CD8-positive, alpha-beta memory T cell (primary cell): ENCODE results near the gene IRAG1. TPM values are rescaled to one million over a fixed set of nuclear protein-coding genes. Genes with fewer than 3 reads are reported as not detected.

ENCODE experiments used
- CTCF ChIA-PET: fragments of 350-600 bp; sonication (Branson Sonifier 250); formaldehyde crosslinking; loops from one replicate; lab custom pipeline; 2021; ENCODE audit warnings: antibody characterized with exemption; lab: Charles Lee
- POLR2A ChIA-PET: fragments of 350-600 bp; sonication (Branson Sonifier 250); formaldehyde crosslinking; loops from one replicate; lab custom pipeline; 2021; ENCODE audit warnings: antibody characterized with exemption; lab: Charles Lee
- DNase-seq, 5 donors: peaks; one replicate each; pipeline versions ENCODE4 v3.0.0 to v3.0.0-alpha.2; 2020 to 2022; ENCODE audit warnings: mixed read lengths in 1 of 5
- H3K27ac ChIP-seq: one replicate; pipeline ENCODE4 v1.7.0; 2013; ENCODE audit warnings: low read depth, mild to moderate bottlenecking, low read length, moderate library complexity
- H3K27me3 ChIP-seq: 2 replicates; pipeline ENCODE4 v1.7.0; 2013; ENCODE audit warnings: low read length, mild to moderate bottlenecking; ENCODE audit not compliant: insufficient read depth, poor library complexity, severe bottlenecking
- H3K36me3 ChIP-seq: 2 replicates; pipeline ENCODE4 v1.7.0; 2013; ENCODE audit warnings: mild to moderate bottlenecking, low read length, moderate library complexity; ENCODE audit not compliant: insufficient read depth
- H3K4me1 ChIP-seq: 2 replicates; pipeline ENCODE4 v1.7.0; 2013; ENCODE audit warnings: mild to moderate bottlenecking, low read length, moderate library complexity; ENCODE audit not compliant: insufficient read depth
- H3K4me3 ChIP-seq: 2 replicates; pipeline ENCODE4 v1.7.0; 2013; ENCODE audit warnings: mild to moderate bottlenecking, low read length
- H3K9me3 ChIP-seq: 2 replicates; pipeline ENCODE4 v1.7.0; 2013; ENCODE audit warnings: mild to moderate bottlenecking, low read length
- H3K27ac Mint-ChIP-seq, 8 donors: one replicate each; pipeline ENCODE4 v1.8.0; 2020 to 2021; ENCODE audit warnings: mixed read lengths in 8 of 8, mild to moderate bottlenecking in 6 of 8, inconsistent platforms in 3 of 8, moderate library complexity in 3 of 8
- H3K27me3 Mint-ChIP-seq, 2 donors: one replicate each; pipeline ENCODE4 v1.8.0; 2020 to 2021; ENCODE audit warnings: mixed read lengths in 2 of 2, mild to moderate bottlenecking in 1 of 2, moderate library complexity in 1 of 2
- H3K36me3 Mint-ChIP-seq, 3 donors: one replicate each; pipeline ENCODE4 v1.8.0; 2020 to 2021; ENCODE audit warnings: mixed read lengths in 3 of 3, inconsistent platforms in 1 of 3, mild to moderate bottlenecking in 1 of 3
- H3K4me1 Mint-ChIP-seq, 3 donors: one replicate each; pipeline ENCODE4 v1.8.0; 2020 to 2021; ENCODE audit warnings: mixed read lengths in 3 of 3, inconsistent platforms in 1 of 3, mild to moderate bottlenecking in 1 of 3
- H3K4me3 Mint-ChIP-seq, 7 donors: one replicate each; pipeline ENCODE4 v1.8.0; 2020 to 2021; ENCODE audit warnings: mixed read lengths in 7 of 7, mild to moderate bottlenecking in 6 of 7, moderate library complexity in 4 of 7, inconsistent platforms in 2 of 7
- H3K9me3 Mint-ChIP-seq, 5 donors: one replicate each; pipeline ENCODE4 v1.8.0; 2020 to 2022; ENCODE audit warnings: mixed read lengths in 5 of 5, mild to moderate bottlenecking in 3 of 5, moderate library complexity in 2 of 5, inconsistent platforms in 1 of 5
- polyA plus RNA-seq: library from polyadenylated mRNA; unstranded; fragments of 300-500 nt; fragmentation: Illumina TruSeq; gene quantifications from one replicate; pipeline ENCODE4 v1.2.3, GENCODE V29; 2021
- total RNA-seq, 2 experiments: library from RNA; stranded (reverse); gene quantifications; one replicate each; pipeline ENCODE4 v1.2.3, GENCODE V29; 2021

Gene IRAG1
- total and polyA plus RNA-seq, 3 experiments from 2014 or later: not detected

DNA sequence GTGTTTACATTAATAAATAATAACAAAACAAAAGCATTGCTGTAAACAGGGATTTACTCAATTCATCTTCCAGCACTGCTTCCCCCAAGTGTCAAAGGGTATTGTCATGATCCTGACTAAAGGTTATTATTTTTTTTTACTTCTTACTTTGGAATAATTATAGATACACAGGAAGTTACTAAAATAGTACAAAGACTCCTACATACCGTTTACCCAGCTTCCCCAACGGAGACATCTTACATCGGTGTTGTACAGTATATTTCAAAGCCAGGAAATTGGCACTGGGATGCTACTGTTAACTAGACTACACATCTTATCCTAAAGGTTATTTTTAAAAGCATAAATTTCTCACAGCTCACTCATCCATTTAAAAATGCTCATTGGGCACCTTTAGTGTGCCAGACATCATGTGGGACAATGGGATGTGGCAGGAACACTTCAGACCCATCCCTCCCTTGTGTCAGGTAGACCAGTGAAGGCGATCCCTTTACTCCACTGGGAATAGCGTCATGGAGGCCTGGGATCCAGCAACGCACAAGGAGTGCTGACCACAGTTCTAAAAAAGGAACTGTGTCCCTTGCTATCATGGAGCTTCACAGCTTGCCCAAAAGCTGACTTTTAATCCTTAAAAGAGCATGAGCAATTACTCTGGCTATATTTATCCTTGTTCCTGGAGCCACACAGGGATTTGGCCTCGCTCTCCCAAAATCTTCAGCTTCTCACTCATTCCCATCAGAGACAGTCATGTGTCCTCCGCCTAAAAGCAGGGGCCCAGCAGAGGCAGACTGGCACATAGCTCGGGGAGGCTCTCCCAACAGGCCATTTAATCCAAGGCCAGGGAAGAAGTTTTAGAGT is 3.1 kb upstream of the IRAG1 start:
- Histone ChIP-seq H3K4me1 (no peaks in the 10 kb centered on the region), H3K9me3 (no peaks in the 10 kb centered on the region), H3K4me3 (no peak overlapping the region), H3K27me3 (no peaks in the 10 kb centered on the region), H3K36me3 (no peaks in the 10 kb centered on the region), H3K27ac (no peak overlapping the region)
- Mint-ChIP-seq H3K4me1 (no peaks in the 10 kb centered on the region), H3K9me3 (peaks cover 0 to 3% (median 0%) of the 10 kb centered on the region in 5 donors), H3K27me3 (peaks cover 11 to 28% of the 10 kb centered on the region in 2 donors), H3K4me3 (no peak overlapping the region), H3K36me3 (peaks cover 0 to 3% (median 0%) of the 10 kb centered on the region in 3 donors), H3K27ac (no peak overlapping the region)
- CTCF ChIA-PET: no interaction called here
- DNase-seq: no peak
- POLR2A ChIA-PET: no interaction called here

DNA sequence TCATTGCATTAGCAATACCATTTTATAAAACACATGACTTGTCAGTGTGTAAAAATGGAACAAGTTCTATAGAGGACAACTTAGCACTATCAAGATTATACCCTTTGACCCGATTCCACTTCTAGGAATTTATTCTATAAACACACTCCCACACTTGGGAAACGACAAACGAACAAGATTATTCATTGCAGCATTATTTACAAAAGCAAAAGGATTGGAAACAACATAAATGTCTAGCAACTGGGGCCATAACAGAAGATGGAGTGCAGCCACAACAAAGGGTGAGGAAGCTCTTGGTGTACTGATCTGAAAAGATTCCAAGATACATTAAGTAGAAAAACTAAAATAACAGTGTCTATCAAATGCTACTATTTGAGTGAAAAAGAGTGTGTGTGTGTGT is 2.3 kb upstream of the IRAG1 start:
- no peak overlapping the region for H3K4me3 ChIP-seq
- no peaks in the 10 kb centered on the region for H3K4me1 ChIP-seq
- Mint-ChIP-seq H3K36me3 (peaks cover 0 to 3% (median 0%) of the 10 kb centered on the region in 3 donors), H3K27me3 (peaks cover 19 to 33% of the 10 kb centered on the region in 2 donors), H3K4me1 (no peaks in the 10 kb centered on the region), H3K27ac (no peak overlapping the region), H3K4me3 (no peak overlapping the region), H3K9me3 (peaks cover 0 to 3% (median 0%) of the 10 kb centered on the region in 5 donors)
- no peak for DNase-seq
- no peaks in the 10 kb centered on the region for H3K27me3 ChIP-seq
- CTCF ChIA-PET: no interaction called here
- POLR2A ChIA-PET: no interaction called here
- no peaks in the 10 kb centered on the region for H3K36me3 ChIP-seq
- no peaks in the 10 kb centered on the region for H3K9me3 ChIP-seq
- no peak overlapping the region for H3K27ac ChIP-seq

DNA sequence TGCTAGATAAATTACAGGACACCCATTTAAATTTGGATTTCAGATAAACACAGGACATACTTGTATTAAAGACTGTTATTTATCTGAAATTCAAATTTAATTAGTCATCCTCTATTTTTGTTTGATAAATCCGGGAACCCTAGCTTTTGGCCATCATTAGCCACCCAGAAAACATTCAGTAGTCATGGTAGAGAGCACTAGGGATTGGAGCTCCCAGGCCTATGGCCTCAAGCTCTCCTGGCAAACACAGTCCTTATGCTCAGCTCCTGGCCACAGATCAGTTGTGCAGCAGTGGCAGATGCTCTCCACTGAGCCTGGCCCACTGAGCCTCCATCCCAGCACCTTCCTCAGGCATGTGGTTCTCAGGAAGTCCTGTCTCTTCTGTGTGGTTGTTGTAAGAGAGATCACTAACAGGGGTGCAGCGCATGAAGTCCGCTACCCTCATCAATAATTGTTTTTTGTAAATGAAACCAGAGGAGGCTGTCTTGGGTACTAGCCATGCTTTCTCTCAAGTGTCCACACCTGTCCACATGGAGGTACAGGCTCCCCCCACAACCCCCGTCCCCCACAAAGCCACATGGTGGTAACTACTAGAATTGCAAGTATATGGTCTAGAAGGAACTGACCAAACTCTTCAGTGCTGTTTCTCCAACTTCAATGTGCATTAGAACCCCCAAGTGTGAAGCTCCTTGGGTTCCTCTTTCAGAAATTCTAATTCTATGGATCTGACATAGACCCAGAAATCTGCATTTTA is 1.1 kb upstream of the IRAG1 start:
- ChIA-PET CTCF (no interaction called here), POLR2A (no interaction called here)
- H3K9me3 Mint-ChIP-seq: peaks cover 0 to 3% (median 0%) of the 10 kb centered on the region in 5 donors
- no peaks in the 10 kb centered on the region for H3K27me3 ChIP-seq
- peaks cover 0 to 3% (median 0%) of the 10 kb centered on the region in 3 donors for H3K36me3 Mint-ChIP-seq
- no peak overlapping the region for H3K27ac Mint-ChIP-seq
- H3K4me3 ChIP-seq: no peak overlapping the region
- H3K27ac ChIP-seq: no peak overlapping the region
- no peak for DNase-seq
- no peaks in the 10 kb centered on the region for H3K36me3 ChIP-seq
- H3K4me1 Mint-ChIP-seq: no peaks in the 10 kb centered on the region
- H3K27me3 Mint-ChIP-seq: peaks cover 21 to 38% of the 10 kb centered on the region in 2 donors
- no peaks in the 10 kb centered on the region for H3K4me1 ChIP-seq
- H3K4me3 Mint-ChIP-seq: no peak overlapping the region
- H3K9me3 ChIP-seq: no peaks in the 10 kb centered on the region

DNA sequence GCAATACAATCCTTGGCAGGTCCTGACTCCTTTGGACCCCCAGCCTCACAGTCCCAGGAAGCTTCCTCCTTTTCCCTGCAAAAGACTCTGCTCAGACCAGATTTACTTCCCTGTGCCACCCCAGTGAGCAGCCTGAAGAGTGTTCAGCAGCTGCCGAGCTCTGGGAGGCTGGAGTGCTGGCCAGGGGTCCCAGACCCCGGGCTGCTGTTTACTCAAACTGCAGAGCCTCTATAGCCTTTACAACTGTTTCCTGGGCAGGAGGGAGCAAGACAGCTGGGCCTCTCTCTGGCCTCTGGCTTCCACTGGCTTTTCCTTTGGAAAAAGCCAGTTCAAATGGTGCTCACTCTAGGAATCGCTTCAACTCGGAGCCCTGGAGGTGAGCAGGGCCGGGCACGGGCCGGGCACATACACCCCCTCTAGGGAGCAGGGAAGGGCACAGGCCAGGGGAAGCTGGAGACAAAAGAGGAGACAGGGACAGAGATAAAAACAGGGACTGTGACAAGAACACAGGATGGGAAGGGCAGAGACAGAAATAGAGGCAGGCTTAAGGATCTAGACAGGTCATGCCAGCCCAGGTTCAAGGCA is 932 bp downstream of the IRAG1 start:
- Mint-ChIP-seq H3K27ac (no peak overlapping the region), H3K4me1 (no peaks in the 10 kb centered on the region), H3K4me3 (no peak overlapping the region), H3K36me3 (no peaks in the 10 kb centered on the region), H3K27me3 (peaks cover 25 to 35% of the 10 kb centered on the region in 2 donors), H3K9me3 (no peaks in the 10 kb centered on the region)
- H3K27ac ChIP-seq: no peak overlapping the region
- H3K9me3 ChIP-seq: no peaks in the 10 kb centered on the region
- POLR2A ChIA-PET: no interaction called here
- H3K4me3 ChIP-seq: no peak overlapping the region
- CTCF ChIA-PET: no interaction called here
- no peaks in the 10 kb centered on the region for H3K4me1 ChIP-seq
- H3K36me3 ChIP-seq: no peaks in the 10 kb centered on the region
- no peak for DNase-seq
- H3K27me3 ChIP-seq: no peaks in the 10 kb centered on the region

DNA sequence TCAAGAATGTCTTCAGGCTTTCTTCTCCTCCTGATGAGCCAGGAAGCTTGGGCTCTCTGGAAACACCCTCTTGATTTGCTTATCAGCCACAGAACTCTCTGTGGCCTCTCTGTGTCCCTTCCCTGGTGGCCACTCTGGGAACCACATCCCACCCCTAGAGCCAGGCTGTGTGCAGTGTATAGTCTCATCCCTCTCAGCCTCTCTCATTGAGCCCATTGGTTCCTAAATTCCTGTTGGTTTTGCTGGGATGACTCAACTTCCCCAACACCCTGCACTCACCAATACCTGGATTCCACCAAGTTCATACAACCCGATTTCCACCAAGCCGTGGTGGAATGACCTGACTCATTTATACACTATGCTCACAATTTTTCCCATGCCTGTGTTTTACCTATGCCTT is 5.2 kb downstream of the IRAG1 start:
- Histone ChIP-seq H3K27ac (no peak overlapping the region), H3K9me3 (no peaks in the 10 kb centered on the region), H3K27me3 (no peaks in the 10 kb centered on the region), H3K36me3 (no peaks in the 10 kb centered on the region), H3K4me1 (no peaks in the 10 kb centered on the region), H3K4me3 (no peak overlapping the region)
- Mint-ChIP-seq H3K36me3 (no peaks in the 10 kb centered on the region), H3K4me3 (no peak overlapping the region), H3K9me3 (no peaks in the 10 kb centered on the region), H3K27ac (peak overlapping the region in 1 of 8 donors; percentile 68), H3K27me3 (peaks cover 21 to 33% of the 10 kb centered on the region in 2 donors), H3K4me1 (no peaks in the 10 kb centered on the region)
- ChIA-PET CTCF (no interaction called here), POLR2A (no interaction called here)
- no peak for DNase-seq

DNA sequence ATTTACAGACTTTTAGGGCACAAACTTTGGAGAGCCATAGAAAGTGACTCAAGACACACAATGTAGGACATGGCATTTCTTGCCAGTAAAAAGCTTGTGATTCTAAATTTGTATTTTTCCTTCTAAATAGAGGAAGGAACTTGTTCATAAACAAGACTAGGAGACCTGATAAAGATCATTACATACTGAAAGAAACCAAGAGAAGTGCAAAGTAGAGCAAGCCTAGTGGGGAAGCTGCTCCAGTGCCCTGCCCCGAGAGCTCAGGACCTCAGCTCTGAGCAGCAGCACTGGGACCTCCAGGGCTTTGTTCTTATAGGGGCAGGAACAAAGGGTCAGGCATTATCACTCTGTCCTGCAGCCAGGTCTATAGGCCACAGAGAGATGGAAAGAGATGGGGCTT is 7.2 kb downstream of the IRAG1 start:
- CTCF ChIA-PET: interaction anchor here (1.3 kb wide), 1 partner anchor 280 kb away, joined by 3 read pairs; no protein-coding TSS in a partner anchor
- Histone ChIP-seq H3K4me1 (no peaks in the 10 kb centered on the region), H3K36me3 (no peaks in the 10 kb centered on the region), H3K27ac (no peak overlapping the region), H3K4me3 (no peak overlapping the region), H3K27me3 (no peaks in the 10 kb centered on the region), H3K9me3 (no peaks in the 10 kb centered on the region)
- H3K36me3 Mint-ChIP-seq: no peaks in the 10 kb centered on the region
- POLR2A ChIA-PET: no interaction called here
- H3K27ac Mint-ChIP-seq: no peak overlapping the region
- no peaks in the 10 kb centered on the region for H3K4me1 Mint-ChIP-seq
- no peak for DNase-seq
- H3K27me3 Mint-ChIP-seq: peaks cover 13 to 17% of the 10 kb centered on the region in 2 donors
- H3K9me3 Mint-ChIP-seq: no peaks in the 10 kb centered on the region
- H3K4me3 Mint-ChIP-seq: no peak overlapping the region

DNA sequence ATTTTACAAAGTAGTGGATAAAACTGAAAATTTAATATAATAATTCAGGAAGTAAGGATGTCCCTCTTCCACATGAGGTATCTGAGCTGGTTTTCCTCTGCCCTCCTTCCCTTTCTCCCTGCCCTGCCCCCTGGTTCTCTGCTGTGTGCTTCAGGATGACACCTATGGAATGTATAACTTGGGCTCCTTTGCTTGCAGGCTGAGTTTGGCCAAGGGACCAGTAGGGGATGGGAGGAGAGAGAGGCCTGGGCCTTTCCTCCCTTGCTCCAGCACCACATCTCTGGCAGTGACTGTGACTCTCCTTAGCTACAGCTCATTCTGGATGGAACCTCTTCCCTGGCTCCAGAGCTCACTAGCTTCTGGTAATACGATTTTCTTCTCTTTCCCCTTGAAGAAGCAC is 10.1 kb downstream of the IRAG1 start:
- no peaks in the 10 kb centered on the region for H3K9me3 ChIP-seq
- no peaks in the 10 kb centered on the region for H3K4me1 ChIP-seq
- H3K4me3 ChIP-seq: no peak overlapping the region
- CTCF ChIA-PET: no interaction called here
- no peaks in the 10 kb centered on the region for H3K36me3 ChIP-seq
- Mint-ChIP-seq H3K27ac (no peak overlapping the region), H3K36me3 (no peaks in the 10 kb centered on the region), H3K4me1 (no peaks in the 10 kb centered on the region), H3K4me3 (no peak overlapping the region), H3K9me3 (no peaks in the 10 kb centered on the region), H3K27me3 (peaks cover 6 to 20% of the 10 kb centered on the region in 2 donors)
- DNase-seq: no peak
- no peaks in the 10 kb centered on the region for H3K27me3 ChIP-seq
- H3K27ac ChIP-seq: no peak overlapping the region
- POLR2A ChIA-PET: interaction anchor here (1.0 kb wide), 1 partner anchor 14 kb away, joined by 4 read pairs; no protein-coding TSS in a partner anchor
